Measurements from ENCODE around the gene IL17REL. TPM values are rescaled to one million over a fixed set of nuclear protein-coding genes. Genes with fewer than 3 reads are reported as not detected.

The IL17REL gene
- total and polyA plus RNA-seq, 10 of the 15 experiments (the other 5 are each of a cell fraction or from before 2014, with no cell fraction given): 0.03 TPM; not detected in 9

DNA sequence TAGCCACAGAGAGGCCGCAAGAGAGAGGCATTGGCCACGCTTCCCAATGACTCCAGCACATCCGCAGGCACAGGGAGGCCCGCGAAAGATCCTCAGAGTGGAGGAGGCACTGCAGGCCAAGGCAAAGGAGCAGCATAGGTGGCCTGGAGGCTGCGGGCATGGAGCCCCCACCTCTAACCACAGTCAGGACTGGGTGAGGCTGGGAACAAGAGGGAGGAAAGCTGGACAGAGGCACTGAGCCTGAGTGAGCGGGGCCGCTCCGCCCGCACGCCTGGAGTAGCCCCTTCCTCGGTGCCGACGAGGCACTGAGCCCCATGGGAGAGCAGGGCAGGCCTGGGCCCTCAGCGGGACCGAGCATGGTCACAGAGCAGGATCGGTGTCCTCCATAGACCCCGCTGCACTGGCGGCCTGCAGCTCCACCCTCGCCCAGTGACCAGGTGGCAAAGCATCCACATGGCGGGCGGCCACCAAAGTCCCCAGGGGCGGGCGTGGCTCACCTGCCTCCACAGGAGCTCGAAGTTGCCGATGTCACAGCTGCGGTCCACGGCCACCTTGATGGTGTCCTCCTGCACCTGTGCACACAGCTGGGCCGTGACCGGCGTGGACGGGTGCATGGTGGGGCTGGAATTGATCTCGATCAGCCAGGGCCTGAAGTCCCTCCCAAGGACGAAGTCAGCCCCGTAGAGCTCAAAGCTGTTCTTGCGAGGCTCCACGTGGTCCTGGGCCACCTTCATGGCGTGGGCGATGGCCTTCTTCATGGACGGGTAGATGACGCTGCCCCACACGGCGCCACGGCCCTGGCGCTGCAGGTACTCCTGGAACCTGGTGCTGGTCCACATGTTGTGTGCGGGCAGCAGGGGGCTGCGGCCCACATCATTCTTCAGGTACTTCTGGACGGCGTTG lies 18.9 kb upstream of the IL17REL start:
- BruUV-seq (replicated peaks): no TSS peak
- intact Hi-C loops (cut with micrococcal nuclease; ENCODE audit: unreplicated experiment) (no loop called here), in situ Hi-C loops (cut with MboI) (loop anchor here (5.0 to 25.0 kb wide), 2 partner anchors 99 to 694 kb away; no protein-coding TSS in a partner anchor)
- Histone ChIP-seq H3K79me2 (ENCODE audit: control insufficient read depth, insufficient read depth, low read length) (no peaks in the 10 kb centered on the region), H3K9ac (ENCODE audit: control insufficient read depth, insufficient read depth, low read length) (no peak overlapping the region), H3K9me3 (replicated peaks; ENCODE audit: control insufficient read depth, insufficient read depth, low read length) (no peaks in the 10 kb centered on the region), H3K27ac (ENCODE audit: control insufficient read depth, insufficient read depth) (no peak overlapping the region), H2AFZ (ENCODE audit: control insufficient read depth, low read depth, low read length) (no peak overlapping the region), H3K36me3 (ENCODE audit: control insufficient read depth in 2 of 2, insufficient read depth in 2 of 2, low read length in 1 of 2) (no peaks in the 10 kb centered on the region), H4K20me1 (ENCODE audit: control insufficient read depth, insufficient read depth) (no peaks in the 10 kb centered on the region), H3K4me2 (ENCODE audit: control insufficient read depth, insufficient read depth) (no peak overlapping the region), H3K4me1 (ENCODE audit: control insufficient read depth, insufficient read depth, low read length) (peaks cover 6% of the 10 kb centered on the region; the same call in 1 of the 2 replicates), H3K4me3 (no peak overlapping the region), H3K27me3 (replicated peaks in 1 of 2; ENCODE audit: control insufficient read depth in 2 of 2, insufficient read depth in 2 of 2, low read length in 1 of 2) (peaks cover 0 to 4% of the 10 kb centered on the region in 2 experiments; a peak in 1 of 4 replicates)
- POLR2A ChIA-PET: interaction anchor here (0.6 to 1.2 kb wide), 2 partner anchors 14 to 101 kb away, joined by 3 to 4 read pairs; no protein-coding TSS in a partner anchor
- TF ChIP-seq EP300 (IDR thresholded peaks at IDR 0.05; ENCODE audit: borderline replicate concordance in 1 of 2, control insufficient read depth in 1 of 2, low read depth in 2 of 2, low read length in 2 of 2) (no peak), TCF7 (IDR thresholded peaks at IDR 0.05; ENCODE audit: borderline replicate concordance) (no peak), BCL11A (IDR thresholded peaks at IDR 0.05; ENCODE audit: low read depth, low read length) (no peak)
- TF ChIP-seq, protein P1, sequence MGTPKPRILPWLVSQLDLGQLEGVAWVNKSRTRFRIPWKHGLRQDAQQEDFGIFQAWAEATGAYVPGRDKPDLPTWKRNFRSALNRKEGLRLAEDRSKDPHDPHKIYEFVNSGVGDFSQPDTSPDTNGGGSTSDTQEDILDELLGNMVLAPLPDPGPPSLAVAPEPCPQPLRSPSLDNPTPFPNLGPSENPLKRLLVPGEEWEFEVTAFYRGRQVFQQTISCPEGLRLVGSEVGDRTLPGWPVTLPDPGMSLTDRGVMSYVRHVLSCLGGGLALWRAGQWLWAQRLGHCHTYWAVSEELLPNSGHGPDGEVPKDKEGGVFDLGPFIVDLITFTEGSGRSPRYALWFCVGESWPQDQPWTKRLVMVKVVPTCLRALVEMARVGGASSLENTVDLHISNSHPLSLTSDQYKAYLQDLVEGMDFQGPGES (IDR thresholded peaks at IDR 0.05): no peak
- TF ChIP-seq, protein P2, sequence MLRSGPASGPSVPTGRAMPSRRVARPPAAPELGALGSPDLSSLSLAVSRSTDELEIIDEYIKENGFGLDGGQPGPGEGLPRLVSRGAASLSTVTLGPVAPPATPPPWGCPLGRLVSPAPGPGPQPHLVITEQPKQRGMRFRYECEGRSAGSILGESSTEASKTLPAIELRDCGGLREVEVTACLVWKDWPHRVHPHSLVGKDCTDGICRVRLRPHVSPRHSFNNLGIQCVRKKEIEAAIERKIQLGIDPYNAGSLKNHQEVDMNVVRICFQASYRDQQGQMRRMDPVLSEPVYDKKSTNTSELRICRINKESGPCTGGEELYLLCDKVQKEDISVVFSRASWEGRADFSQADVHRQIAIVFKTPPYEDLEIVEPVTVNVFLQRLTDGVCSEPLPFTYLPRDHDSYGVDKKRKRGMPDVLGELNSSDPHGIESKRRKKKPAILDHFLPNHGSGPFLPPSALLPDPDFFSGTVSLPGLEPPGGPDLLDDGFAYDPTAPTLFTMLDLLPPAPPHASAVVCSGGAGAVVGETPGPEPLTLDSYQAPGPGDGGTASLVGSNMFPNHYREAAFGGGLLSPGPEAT (IDR thresholded peaks at IDR 0.05; ENCODE audit: low read depth): no peak
- TF ChIP-seq, protein P3, sequence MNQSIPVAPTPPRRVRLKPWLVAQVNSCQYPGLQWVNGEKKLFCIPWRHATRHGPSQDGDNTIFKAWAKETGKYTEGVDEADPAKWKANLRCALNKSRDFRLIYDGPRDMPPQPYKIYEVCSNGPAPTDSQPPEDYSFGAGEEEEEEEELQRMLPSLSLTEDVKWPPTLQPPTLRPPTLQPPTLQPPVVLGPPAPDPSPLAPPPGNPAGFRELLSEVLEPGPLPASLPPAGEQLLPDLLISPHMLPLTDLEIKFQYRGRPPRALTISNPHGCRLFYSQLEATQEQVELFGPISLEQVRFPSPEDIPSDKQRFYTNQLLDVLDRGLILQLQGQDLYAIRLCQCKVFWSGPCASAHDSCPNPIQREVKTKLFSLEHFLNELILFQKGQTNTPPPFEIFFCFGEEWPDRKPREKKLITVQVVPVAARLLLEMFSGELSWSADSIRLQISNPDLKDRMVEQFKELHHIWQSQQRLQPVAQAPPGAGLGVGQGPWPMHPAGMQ (IDR thresholded peaks at IDR 0.05; ENCODE audit: borderline replicate concordance): no peak
- no peak for FAIRE-seq
- RAD21 ChIA-PET (ENCODE audit: unreplicated experiment): interaction anchor here (0.8 to 2.8 kb wide), 7 partner anchors 38 to 264 kb away, joined by 3 to 81 read pairs (median 13); partner anchors contain the start of gene CRELD2
- no peak for ATAC-seq
- CTCF ChIA-PET: interaction anchor here (0.6 to 4.5 kb wide), 11 partner anchors 12 to 299 kb away, joined by 4 to 79 read pairs (median 11); no protein-coding TSS in a partner anchor
- no peak for DNase-seq (ENCODE audit: low read depth, low spot score)
- 60% methylated on average over 49 of the region's 49 CpGs for WGBS (ENCODE audit: insufficient coverage, insufficient replicate concordance, low lambda C conversion rate, missing lambda C conversion rate)
- SMC1A ChIA-PET (ENCODE audit: uncharacterized antibody, unreplicated experiment): interaction anchor here (0.7 to 3.2 kb wide), 5 partner anchors 27 to 101 kb away, joined by 3 to 43 read pairs (median 4); no protein-coding TSS in a partner anchor
